HG03039 (cell line): ENCODE data around the gene FLNC.

Experiments used
- ATAC-seq: cut with Tn5 transposase; IDR thresholded peaks from one replicate; pipeline ENCODE4 v1.9.1; 2021; ENCODE audit warnings: mild to moderate bottlenecking, moderate library complexity; ENCODE audit not compliant: unreplicated experiment

Gene FLNC

GRCh38 chr7:128829391-128830166 lies 627 bp upstream of the FLNC start:
- no peak for ATAC-seq

- no peak for ATAC-seq
These were observed 1.2 kb downstream of the FLNC start for GRCh38 chr7:128831178-128831993.

- ATAC-seq = no peak
These were observed 2.0 kb downstream of the FLNC start for GRCh38 chr7:128831994-128832879.

- no peak for ATAC-seq
These were observed 2.6 kb downstream of the FLNC start for GRCh38 chr7:128832880-128833147.

GRCh38 chr7:128833148-128833945 lies 3.1 kb downstream of the FLNC start:
- ATAC-seq = no peak

- ATAC-seq = no peak
These were observed 3.7 kb downstream of the FLNC start for GRCh38 chr7:128833946-128834325.

GRCh38 chr7:128835231-128835751 lies 5.1 kb downstream of the FLNC start:
- no peak for ATAC-seq

GRCh38 chr7:128835790-128836641 lies 5.8 kb downstream of the FLNC start:
- ATAC-seq = no peak

GRCh38 chr7:128836729-128837348 lies 6.6 kb downstream of the FLNC start:
- ATAC-seq = no peak

- no peak for ATAC-seq
These were observed 7.3 kb downstream of the FLNC start for GRCh38 chr7:128837521-128837921.

- ATAC-seq = no peak
These were observed 8.0 kb downstream of the FLNC start for GRCh38 chr7:128838109-128838779.

- ATAC-seq = no peak
These were observed 8.9 kb downstream of the FLNC start for GRCh38 chr7:128838981-128839731.

- ATAC-seq = no peak
These were observed 9.6 kb downstream of the FLNC start for GRCh38 chr7:128839751-128840177.

GRCh38 chr7:128840326-128841170 lies 10.3 kb downstream of the FLNC start:
- no peak for ATAC-seq

GRCh38 chr7:128841171-128841690 lies 11.0 kb downstream of the FLNC start:
- no peak for ATAC-seq

- ATAC-seq = no peak
These were observed 11.9 kb downstream of the FLNC start for GRCh38 chr7:128841921-128842673.
